GM21737 (cell line): ENCODE results near the gene KANK2.
A peak's percentile ranks its signal among the peaks of the same experiment; 100 is the strongest.

Source experiments
- ATAC-seq: cut with Tn5 transposase; IDR thresholded peaks from one replicate; pipeline ENCODE4 v1.9.1; 2021; ENCODE audit warnings: mild to moderate bottlenecking, moderate library complexity; ENCODE audit not compliant: unreplicated experiment

KANK2 gene

DNA sequence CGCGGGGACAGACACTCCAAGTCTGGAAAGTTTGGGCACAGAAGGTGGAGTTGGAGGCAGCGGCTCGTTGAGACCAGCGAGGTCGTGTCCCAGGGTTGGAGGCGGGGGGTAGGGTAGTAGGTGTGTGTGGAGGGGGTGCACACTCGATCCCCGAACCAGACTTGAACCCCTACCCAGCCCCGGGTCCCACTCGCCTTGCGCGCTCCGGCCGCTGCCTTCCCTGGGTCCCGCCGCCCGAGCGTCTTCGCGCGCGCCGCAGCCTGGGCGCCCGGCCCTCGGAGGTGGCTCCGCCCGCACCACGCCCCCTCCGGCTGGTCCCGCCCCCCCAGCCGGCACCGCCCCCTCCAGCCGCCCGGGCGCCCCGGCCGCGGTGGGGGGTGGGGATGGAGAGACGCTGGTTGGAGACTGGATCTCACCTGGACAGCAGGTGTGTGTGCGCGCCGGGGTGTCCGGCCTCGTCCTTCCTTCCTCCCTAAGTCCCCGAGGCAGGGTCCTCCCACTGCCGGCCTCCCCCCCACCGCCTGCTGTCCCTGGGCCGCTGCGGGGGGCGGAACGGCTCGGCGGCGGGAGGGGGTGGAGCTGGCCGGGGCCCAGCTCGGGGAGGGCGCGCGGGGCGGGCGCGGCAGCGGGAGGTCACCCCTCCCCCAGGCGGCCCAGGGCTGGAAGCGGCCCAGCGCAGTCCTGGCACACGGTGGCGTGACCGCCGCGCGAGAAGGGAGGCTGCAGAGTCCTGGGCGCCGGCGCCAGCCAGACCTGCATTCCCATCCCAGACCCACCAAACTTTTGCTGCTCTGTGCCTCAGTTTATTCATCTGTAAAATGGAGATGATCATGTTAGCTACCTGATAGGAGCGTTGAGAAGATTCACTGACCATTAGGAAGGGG, at the start of gene KANK2:
Gene KANK2 (minus strand): TSS at position 255 of the 884 bp plus-strand sequence. CDS start 3,034 bp downstream, outside the sequence.
- ATAC-seq = peak; percentile 66

DNA sequence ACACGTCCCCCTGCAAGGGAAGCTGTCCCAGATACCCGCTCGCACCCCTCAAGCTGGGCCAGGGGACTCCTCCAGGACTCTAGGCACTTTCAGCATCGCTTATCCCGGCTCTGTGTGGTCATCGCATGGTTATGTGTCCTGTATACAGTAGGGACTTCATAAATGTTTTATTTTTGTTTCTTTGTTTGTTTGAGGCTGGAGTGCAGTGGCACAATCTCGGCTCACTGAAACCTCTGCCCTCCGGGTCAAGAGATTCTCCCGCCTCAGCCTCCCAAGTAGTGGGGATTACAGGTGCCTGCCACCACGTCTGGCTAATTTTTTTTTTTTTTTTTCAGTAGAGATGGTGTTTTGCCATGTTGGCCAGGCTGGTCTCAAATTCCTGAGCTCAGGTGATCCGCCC, 49.6 kb upstream of the KANK2 start:
- ATAC-seq = no peak

DNA sequence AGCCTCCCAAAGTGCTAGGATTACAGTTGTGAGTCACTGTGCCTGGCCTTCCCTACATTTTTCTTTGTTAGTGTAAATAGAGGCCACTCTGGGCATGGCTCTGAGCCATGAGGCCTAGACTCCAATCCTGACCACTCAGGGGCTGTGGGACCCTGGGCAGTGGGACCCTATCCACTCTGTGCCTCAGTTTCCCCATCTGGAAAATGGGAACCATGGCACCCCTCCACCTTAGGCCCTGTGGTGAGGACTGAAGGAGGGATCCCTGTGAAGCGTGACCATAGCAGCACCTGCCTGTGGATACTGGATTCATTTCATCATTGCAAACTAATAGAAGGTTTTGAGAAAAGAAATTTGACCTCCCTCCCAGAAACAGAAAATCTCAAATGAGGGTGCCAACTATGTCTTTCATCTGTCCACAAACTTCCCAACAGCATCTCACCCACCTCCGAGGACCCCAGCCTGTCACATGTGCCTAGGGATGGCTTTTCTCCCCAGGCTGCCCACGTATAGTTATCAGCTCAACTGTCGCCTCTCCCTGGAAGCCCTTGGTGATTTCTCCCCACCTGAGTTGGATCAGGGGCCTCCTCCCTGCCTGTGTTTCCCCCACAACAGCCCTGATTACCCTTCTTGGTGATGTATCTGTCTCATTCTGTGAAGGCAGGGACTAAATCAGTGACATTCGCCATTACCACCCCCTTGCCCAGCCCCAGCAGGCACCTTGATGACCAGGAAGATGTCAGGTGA, 47.7 kb upstream of the KANK2 start:
- ATAC-seq = no peak

DNA sequence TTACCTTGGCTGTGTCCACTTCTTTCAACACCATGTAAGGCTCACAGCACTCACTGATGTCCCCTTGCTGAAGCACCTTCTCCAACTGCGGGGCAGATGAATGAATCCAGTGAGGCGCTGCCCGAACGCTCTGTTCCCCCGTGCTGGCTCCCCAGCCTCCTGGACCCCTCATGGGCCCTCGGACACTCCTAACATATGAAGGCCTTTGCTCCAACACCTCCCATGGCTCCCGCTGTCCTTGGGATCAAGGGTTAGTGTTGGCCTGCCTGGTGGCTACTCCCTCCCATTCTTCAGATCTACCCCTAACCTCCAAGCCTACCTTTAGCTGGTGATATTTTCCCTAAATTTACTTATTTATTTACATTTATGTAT, 46.4 kb upstream of the KANK2 start:
- no peak for ATAC-seq

DNA sequence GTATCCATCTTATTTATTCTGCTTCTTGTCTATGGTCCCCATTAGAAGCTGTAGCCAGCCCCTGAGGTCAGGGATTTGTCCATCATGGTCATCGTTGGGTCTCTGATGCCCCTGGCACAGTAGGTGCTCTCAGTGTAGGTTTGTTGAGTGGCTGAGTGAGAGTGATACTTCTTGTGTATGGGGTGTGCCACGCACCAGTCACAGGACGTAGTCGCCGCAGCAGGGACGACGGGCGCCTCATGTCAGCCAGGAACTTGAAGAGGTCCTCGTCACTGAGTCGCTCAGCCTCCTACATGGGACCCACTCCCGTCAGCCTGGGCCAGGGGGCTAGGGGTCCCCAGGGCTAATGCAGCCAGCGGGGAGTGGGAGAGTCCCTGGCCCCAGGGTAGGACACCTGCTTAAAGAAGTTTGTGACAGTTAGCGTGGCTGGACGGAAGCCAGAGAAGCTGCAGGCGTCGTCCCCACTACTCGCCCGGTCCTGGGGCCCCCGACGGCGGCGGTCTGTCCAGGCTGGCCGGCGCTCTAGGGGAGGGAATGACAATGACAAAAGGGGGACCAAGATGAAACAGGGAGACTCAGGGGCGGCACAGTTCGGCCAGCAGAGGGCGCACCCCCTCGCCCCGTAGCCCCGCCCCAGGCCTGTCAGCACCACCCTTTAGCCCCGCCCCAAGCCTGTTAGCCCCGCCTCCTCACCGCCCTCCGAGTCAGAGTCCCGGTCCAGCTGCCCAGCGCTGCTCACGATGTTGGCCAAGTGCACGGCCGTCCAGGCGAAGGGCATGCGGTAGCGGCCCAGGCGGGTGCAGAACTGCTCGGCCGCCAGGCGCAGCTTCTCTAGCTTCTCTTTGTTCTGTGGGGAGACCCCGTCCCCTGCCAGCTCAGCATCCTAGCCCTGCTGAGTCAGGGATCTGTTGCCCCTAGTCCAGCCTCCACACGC, 45.8 kb upstream of the KANK2 start:
- no peak for ATAC-seq

DNA sequence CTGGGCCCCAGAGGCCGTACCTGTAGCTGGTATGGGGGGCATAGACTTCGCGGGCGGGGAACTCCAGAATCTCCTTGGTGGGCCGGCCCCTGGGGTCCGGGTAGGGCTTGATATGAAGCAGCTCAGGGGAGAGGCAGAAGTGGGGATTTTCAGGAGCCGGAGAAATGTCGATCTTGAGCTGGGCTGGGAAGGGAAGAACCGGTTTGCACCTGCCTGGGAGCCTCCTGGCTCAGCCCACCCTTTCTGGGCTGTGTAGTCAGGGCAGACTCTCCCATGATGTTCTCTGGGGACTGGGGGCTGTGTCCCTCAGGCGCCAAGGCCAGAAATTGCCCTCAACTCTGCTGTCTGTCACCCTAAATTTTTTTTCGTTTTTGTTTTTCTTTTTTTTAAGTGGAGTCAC, 44.7 kb upstream of the KANK2 start:
- ATAC-seq = no peak

DNA sequence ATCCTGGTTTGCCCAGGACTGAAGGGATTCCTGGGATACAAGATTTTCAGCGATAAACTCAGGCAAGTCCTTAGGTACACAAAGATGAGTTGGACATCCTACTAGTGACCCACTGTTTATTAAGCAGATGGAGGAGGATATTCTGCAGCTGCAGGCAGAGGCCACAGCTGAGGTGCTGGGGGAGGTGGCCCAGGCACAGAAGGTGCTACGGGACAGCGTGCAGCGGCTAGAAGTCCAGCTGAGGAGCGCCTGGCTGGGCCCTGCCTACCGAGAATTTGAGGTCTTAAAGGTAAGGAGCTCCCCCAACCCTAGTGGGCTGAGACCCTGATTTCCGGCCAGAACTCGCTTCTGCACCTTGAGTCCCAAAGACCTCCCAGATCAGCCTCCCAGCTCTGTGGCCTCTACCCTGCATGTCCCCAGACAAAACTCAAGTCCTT, 42.7 kb upstream of the KANK2 start:
- no peak for ATAC-seq

DNA sequence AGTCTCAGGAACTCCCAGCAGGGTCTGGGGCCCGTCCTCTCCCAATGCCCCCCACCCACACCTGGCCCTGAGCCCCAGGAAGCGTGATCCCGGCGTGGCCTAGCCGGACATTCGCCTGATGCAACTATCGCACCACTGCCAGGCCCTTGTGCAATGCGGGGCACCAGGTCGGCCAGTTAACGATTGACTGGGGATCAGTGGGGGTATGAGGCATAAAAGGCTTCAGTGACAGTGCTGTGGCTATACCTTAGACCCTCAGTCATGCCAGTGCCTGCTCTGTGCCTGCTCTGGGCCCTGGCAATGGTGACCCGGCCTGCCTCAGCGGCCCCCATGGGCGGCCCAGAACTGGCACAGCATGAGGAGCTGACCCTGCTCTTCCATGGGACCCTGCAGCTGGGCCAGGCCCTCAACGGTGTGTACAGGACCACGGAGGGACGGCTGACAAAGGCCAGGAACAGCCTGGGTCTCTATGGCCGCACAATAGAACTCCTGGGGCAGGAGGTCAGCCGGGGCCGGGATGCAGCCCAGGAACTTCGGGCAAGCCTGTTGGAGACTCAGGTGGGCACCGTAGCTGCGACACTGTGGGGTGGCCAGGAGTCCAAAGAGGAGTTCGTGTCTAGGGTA, 42.1 kb upstream of the KANK2 start, which contains the start of gene ANGPTL8:
Gene ANGPTL8 (plus strand): TSS at position 243 of the 624 bp plus-strand sequence. CDS start 19 bp downstream, at position 262.
- no peak for ATAC-seq

DNA sequence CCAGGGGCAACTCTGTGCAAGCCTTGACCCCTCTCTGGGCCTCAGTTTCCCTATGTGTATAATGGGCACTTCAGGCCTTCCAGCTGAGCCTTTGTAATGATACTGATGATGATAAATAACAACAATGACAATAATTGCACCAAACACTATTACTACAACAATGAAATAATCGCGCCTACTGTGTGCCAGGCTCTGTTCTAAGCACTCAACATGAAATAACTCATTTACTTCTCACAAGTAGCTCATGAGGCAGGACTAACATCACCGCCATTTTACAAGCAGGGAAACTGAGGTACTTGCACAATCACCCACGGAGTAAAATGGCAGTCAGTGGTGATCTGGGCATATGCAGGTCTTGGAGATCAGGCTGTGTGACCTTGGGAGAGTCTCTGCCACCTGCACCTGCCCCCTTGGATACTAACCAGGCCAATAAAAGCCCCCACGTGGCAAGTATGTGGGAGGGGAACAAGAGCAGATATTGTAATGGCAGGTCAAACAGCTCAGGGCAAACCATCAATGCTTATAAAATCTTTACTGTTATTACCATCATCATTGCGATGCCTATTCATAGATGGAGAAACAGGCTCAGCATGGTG, 41.5 kb upstream of the KANK2 start:
- ATAC-seq = no peak

DNA sequence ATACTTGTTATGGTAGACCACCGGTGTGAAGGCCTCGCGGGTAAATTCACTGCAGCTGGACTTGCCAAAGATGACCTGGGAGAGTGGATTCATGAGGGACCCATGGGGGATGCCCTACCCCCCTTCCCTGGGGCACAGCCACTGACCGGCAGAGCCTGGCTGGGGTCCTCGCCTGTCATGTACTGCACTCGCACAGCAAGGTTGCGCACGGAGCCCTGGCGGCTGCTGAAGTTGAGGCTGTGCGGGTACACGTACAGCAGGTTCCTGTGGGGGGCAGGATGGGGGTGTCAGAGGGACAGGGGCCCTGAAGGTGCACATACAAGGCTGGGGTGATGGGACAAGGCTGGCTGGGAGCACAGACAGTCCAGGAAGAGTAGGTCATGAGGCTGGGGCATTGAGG, 40.7 kb upstream of the KANK2 start:
- ATAC-seq = no peak

DNA sequence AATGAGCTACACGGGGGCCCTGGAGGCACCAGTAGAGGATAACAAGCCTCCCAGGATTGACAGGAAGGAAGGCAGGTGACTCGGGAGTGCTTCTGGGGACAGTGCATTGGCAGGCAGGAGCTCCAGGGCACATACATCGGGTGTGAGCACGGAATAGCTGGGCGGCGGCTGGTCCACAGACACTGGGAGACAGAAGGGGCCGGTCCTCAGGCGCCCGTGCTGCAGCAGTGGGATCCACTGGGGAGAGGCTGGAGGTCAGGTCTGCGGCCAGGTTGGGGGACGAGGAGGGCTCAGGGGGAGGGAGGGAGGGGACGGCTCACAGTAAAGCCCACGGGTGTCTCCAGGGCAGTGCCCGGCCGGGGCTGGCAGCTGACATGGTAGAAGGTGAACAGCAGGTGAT, 40.0 kb upstream of the KANK2 start:
- no peak for ATAC-seq

DNA sequence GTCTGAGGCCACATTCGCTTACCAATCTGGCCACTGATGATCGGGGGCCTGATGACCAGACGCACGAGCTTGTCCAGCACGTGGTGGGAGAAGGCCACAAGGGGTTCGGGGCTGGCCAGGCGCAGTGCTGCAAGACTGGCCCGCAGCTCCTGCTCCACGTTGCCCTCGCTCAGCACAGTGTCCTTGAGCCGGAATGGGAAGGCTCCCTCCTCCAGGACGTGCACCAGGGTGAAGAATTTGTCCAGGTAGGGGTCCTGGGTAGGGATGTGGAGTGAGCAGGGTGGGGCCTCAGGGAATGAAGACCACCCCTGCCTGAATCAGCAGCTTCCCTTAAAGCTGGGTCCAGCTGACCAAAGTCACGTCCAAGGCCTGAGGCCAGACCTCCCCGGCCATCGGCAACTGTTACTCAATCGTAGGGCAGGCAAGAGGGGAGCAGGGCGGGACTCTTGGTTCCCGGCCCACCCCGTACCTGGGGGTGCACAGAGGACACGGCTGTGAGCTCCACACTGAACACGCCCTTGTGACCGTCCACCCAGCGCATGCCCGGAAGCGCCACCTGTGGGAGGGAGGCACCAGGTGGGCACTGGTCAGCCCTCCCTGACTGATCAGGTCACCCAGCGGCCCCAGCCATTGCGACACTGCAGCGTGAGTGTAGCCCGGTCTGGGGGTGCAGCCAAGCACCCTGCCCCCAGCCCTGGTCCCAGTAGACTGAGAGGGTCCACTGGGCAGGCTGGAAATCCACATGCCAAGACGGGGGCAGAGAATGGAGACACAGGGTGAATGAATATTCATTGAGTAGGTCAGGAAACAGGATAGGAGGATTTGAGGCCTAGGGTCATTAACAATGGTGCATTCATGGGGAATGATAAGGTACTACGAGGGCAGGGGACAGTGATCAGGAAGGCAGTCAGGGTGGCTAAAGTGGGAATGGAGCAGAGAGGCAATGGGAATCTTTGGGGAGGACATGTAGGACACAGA, 39.3 kb upstream of the KANK2 start:
- ATAC-seq = no peak

DNA sequence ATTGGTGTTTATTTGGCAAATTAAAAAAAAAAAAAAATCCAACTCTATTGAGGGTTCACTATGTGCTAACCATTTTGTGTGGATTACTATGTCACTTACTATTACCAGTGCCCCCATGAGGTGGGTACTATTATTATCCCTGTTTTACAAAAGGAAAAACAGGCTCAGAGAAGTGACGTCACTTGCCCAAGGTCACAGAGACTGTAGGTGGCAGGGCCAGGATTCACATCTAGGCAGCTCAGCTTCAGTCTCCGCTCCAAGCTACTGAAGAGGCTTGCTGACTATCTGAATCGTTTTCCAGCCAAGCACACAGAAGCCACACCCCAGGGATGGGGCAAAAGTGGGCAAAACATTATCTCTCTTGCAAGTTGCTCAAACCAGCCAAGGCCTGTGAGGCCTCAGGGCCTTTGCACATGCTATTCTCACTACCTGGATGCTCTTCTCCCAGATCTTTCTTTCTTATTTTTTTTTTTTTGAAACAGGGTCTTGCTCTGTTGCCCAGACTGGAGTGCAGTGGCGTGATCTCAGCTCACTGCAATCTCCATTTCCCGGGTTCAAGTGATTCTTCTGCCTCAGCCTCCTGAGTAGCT, 37.2 kb upstream of the KANK2 start:
- no peak for ATAC-seq

DNA sequence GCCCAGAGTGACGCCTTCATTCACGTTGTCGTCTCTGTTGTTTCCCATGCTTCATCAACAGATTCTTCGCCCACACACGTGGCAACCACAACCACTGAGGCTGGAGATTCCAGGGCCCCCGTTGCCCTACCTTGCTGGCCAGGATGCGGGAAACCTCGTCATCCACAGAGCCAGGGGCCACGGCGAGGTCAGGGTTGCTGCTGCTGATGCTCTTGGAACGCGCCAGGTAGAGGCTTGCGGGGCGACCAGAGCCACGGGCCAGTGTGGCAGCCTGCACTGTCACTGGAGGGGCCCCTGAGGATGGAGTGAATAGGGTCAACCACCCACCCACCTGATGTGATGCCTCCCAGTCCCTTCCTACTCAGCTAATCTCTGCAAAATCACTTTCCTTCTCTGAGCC, 35.7 kb upstream of the KANK2 start:
- ATAC-seq = no peak

DNA sequence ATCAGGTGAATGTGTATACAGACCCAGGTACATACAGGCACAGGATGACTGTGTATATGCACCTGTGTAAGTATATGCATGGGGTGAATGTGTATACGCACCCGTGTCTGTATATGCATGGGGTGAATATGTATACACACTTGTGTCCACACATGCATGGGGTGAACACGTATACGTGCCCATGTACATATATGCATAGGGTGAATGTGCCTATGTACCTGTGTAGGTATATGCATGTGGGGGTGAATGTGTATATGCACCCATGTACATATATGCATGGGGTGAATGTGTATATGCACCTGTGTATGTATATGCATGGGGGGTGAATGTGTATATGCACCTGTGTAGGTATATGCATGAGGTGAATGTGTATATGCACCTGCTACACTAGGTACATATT, 35.2 kb upstream of the KANK2 start:
- no peak for ATAC-seq

DNA sequence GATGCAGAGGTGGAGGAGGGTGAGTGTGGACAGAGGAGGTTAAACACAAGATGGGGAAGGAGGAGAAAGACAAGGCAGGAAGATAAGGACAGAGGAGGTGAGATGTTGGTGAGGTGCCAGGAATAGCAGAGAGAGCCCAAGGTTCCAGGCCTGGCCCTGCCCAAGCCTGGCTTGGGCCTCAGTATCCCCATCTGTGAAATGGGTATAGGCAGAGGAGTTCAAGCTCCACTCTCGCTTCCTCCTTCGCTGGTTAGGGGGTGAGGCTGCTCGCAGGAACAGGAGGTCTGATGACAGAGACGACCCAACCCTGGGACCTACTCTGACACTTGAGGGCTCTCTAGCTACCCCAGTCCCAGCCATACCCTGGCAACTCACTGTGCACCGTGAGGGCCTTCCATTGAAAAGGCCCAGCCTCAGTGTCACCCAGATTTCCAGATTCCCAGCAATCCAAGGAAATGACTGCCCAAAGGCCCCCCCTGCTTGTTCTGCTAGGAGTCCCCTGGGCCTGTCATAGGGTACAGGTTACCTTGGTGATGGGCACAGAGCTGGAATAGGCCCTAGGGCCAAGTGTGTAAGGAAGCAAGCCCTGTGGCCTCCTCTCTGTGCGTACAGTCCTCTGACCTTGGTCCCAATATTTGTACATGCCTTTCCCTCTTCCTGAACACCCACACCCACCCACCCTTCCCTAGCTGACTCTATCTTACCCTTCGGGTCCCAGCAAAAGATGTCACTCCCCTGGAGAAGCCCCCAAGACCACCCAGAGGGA, 33.5 kb upstream of the KANK2 start:
- no peak for ATAC-seq

DNA sequence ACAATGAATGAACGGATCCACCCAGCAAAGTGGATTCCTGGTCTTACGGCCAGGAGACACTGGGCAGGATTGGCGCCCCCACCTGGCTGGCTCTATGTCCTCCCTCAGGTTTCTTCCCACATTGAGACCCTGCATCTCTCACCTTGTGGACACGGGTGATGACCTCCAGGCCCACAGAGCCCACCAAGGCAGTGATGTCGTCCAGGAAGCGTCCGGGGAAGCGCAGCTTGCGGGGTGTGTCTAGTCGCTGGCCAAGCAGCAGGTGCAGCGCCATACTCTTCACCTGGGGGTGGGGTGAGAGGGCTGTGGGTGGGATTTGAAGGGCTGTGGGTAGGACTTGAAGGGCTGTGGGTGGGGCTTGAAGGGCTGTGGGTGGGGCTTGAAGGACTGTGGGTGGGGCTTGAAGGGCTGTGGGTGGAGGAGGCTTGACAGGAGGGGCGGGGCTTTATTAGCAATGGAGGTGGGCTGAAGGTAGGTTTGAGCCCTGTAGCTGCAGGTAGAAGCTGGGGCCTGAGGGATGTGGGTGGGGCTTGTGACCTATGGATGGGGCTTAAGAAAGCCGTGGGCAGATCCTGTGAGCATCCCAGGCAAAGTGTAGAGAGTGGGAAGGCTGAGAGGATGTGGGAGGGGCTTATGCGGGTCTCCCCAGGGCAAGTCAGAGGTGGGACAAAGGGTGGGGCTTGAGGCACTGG, 30.0 kb upstream of the KANK2 start:
- ATAC-seq = no peak
